H1 (cell line): ENCODE data around the gene CFAP74. TPM values are rescaled to one million over a fixed set of nuclear protein-coding genes. Genes with fewer than 3 reads are reported as not detected.

Experiments
- CTCF ChIA-PET: fragments of 300-600 bp; sonication (Branson Sonifier 250); formaldehyde crosslinking; loops from one replicate; lab custom pipeline; 2021; ENCODE audit not compliant: partially characterized antibody; lab: Charles Lee
- POLR2A ChIA-PET: fragments of 300-600 bp; sonication (Branson Sonifier 250); formaldehyde crosslinking; loops from one replicate; lab custom pipeline; 2021; ENCODE audit warnings: inconsistent platforms; ENCODE audit not compliant: partially characterized antibody; lab: Charles Lee
- DNase-seq, 2 experiments: peaks; one replicate each; pipeline versions ENCODE4 v3.0.0 to v3.0.0-alpha.2; 2010 to 2022; ENCODE audit warnings: low spot score in 2 of 2, low read depth in 1 of 2, mixed read lengths in 1 of 2
- FAIRE-seq: peaks from 2 replicates; lab custom pipeline; 2011; peaks lifted over from hg19 to GRCh38; lab: Jason Lieb, UNC
- H2AFZ ChIP-seq: 2 replicates; pipeline ENCODE4 v1.8.1; 2012; ENCODE audit warnings: low read length, inconsistent platforms
- H2AK5ac ChIP-seq: 2 replicates; pipeline ENCODE4 v1.6.1; 2013; ENCODE audit warnings: low read depth, low read length
- H2BK120ac ChIP-seq: replicated peaks from 2 replicates; pipeline ENCODE3; 2013; ENCODE audit warnings: low read depth, low read length, inconsistent platforms
- H2BK12ac ChIP-seq: 2 replicates; pipeline ENCODE4 v1.6.1; 2013; ENCODE audit warnings: low read depth, low read length
- H2BK15ac ChIP-seq: 2 replicates; pipeline ENCODE4 v1.6.1; 2013; ENCODE audit warnings: low read length
- H2BK20ac ChIP-seq: 2 replicates; pipeline ENCODE4 v1.6.1; 2013; ENCODE audit warnings: low read length
- H2BK5ac ChIP-seq: 2 replicates; pipeline ENCODE4 v1.6.1; 2013; ENCODE audit warnings: low read depth, low read length
- H3K14ac ChIP-seq: 2 replicates; pipeline ENCODE4 v1.6.1; 2013; ENCODE audit warnings: inconsistent platforms; ENCODE audit not compliant: insufficient read length
- H3K18ac ChIP-seq: 2 replicates; pipeline ENCODE4 v1.6.1; 2013; ENCODE audit warnings: low read length; ENCODE audit errors: extremely low read depth
- H3K23ac ChIP-seq: 2 replicates; pipeline ENCODE4 v1.6.1; 2013; ENCODE audit warnings: inconsistent platforms; ENCODE audit not compliant: insufficient read length
- H3K23me2 ChIP-seq: 2 replicates; pipeline ENCODE4 v1.6.1; 2013; ENCODE audit warnings: low read depth, low read length
- H3K27ac ChIP-seq: 2 replicates; pipeline ENCODE4 v1.6.1; 2011; ENCODE audit warnings: low read depth, low read length, inconsistent platforms
- H3K27me3 ChIP-seq, 4 experiments: replicated peaks in 1 of 4; 1 replicate in 1 of 4; 2 replicates in 3 of 4; pipeline versions ENCODE4 v1.6.1 to v1.8.1; 2011 to 2013; ENCODE audit warnings: low read length in 3 of 4, mild to moderate bottlenecking in 3 of 4, inconsistent platforms in 2 of 4, mixed read lengths in 2 of 4, moderate library complexity in 1 of 4; ENCODE audit not compliant: control insufficient read depth in 3 of 4, insufficient read depth in 3 of 4; ENCODE audit errors: extremely low read depth in 1 of 4
- H3K36me3 ChIP-seq, 4 experiments: 2 replicates each; pipeline versions ENCODE4 v1.6.1 to v1.8.1; 2011 to 2013; ENCODE audit warnings: mild to moderate bottlenecking in 4 of 4, low read length in 3 of 4, moderate library complexity in 2 of 4, control low read depth in 1 of 4, inconsistent platforms in 1 of 4; ENCODE audit not compliant: insufficient read depth in 4 of 4, control insufficient read depth in 2 of 4
- H3K4ac ChIP-seq: replicated peaks from 2 replicates; pipeline ENCODE3; 2013; ENCODE audit warnings: low read length, low read depth, mixed read lengths, inconsistent platforms; ENCODE audit not compliant: insufficient read length
- H3K4me1 ChIP-seq, 4 experiments: replicated peaks in 1 of 4; 1 replicate in 1 of 4; 2 replicates in 3 of 4; pipeline versions ENCODE4 v1.6.1 to v1.8.1; 2011 to 2013; ENCODE audit warnings: low read length in 3 of 4, inconsistent platforms in 2 of 4, mixed read lengths in 1 of 4; ENCODE audit not compliant: insufficient read depth in 4 of 4, control insufficient read depth in 3 of 4
- H3K4me2 ChIP-seq, 2 experiments: 2 replicates each; pipeline versions ENCODE4 v1.6.1 to v1.8.1; 2011 to 2013; ENCODE audit warnings: low read depth in 2 of 2, low read length in 2 of 2, control low read depth in 1 of 2, inconsistent platforms in 1 of 2, mild to moderate bottlenecking in 1 of 2; ENCODE audit not compliant: insufficient read depth in 1 of 2
- H3K4me3 ChIP-seq, 4 experiments: fragments of 200-600, 300-600 bp in 1 of 4; sonication (generic), shearing (Covaris generic), sonication (Bioruptor Twin) in 1 of 4; 2 replicates each; pipeline versions ENCODE4 v1.5.1 to v1.8.1; 2011 to 2016; ENCODE audit warnings: low read length in 4 of 4, low read depth in 3 of 4, control low read depth in 2 of 4, inconsistent platforms in 2 of 4, mild to moderate bottlenecking in 2 of 4, mixed read lengths in 1 of 4, moderate library complexity in 1 of 4; ENCODE audit not compliant: insufficient read depth in 2 of 4; ENCODE audit errors: extremely low read depth in 1 of 4
- H3K56ac ChIP-seq: replicated peaks from 2 replicates; pipeline ENCODE3; 2013; ENCODE audit warnings: low read depth, mild to moderate bottlenecking, mixed read lengths, low read length, inconsistent platforms; ENCODE audit not compliant: insufficient read length
- H3K79me1 ChIP-seq: 2 replicates; pipeline ENCODE4 v1.6.1; 2013; ENCODE audit warnings: low read depth, low read length, control low read depth
- H3K79me2 ChIP-seq, 2 experiments: 2 replicates each; pipeline versions ENCODE4 v1.6.1 to v1.8.1; 2012 to 2013; ENCODE audit warnings: low read length in 2 of 2, mild to moderate bottlenecking in 2 of 2, inconsistent platforms in 1 of 2; ENCODE audit not compliant: insufficient read depth in 2 of 2, control insufficient read depth in 1 of 2
- H3K9ac ChIP-seq, 4 experiments: replicated peaks in 1 of 4; 1 replicate in 1 of 4; 2 replicates in 3 of 4; pipeline versions ENCODE4 v1.6.1 to v1.8.1; 2011 to 2013; ENCODE audit warnings: low read depth in 3 of 4, low read length in 3 of 4, control low read depth in 2 of 4, mild to moderate bottlenecking in 2 of 4, moderate library complexity in 2 of 4, inconsistent platforms in 1 of 4; ENCODE audit errors: extremely low read depth in 1 of 4
- H3K9me3 ChIP-seq, 2 experiments: 2 replicates each; pipeline versions ENCODE4 v1.6.1 to v1.8.1; 2012 to 2013; ENCODE audit warnings: mild to moderate bottlenecking in 2 of 2, moderate library complexity in 2 of 2, control low read depth in 1 of 2, inconsistent platforms in 1 of 2, low read depth in 1 of 2, low read length in 1 of 2, mixed read lengths in 1 of 2; ENCODE audit not compliant: insufficient read depth in 2 of 2
- H4K20me1 ChIP-seq, 2 experiments: replicated peaks in 1 of 2; 2 replicates each; pipeline versions ENCODE3 to v1.8.1; 2011 to 2013; ENCODE audit warnings: inconsistent platforms in 2 of 2, low read length in 2 of 2, mild to moderate bottlenecking in 1 of 2; ENCODE audit not compliant: insufficient read depth in 2 of 2, control insufficient read depth in 1 of 2
- H4K5ac ChIP-seq: 2 replicates; pipeline ENCODE4 v1.6.1; 2013; ENCODE audit warnings: low read length, low read depth, mixed read lengths, inconsistent platforms; ENCODE audit not compliant: insufficient read length
- H4K8ac ChIP-seq: 2 replicates; pipeline ENCODE4 v1.8.0; 2013; ENCODE audit warnings: mild to moderate bottlenecking, moderate library complexity, low read length, inconsistent platforms; ENCODE audit not compliant: insufficient read depth; ENCODE audit errors: extremely low read depth
- H4K91ac ChIP-seq: replicated peaks from 2 replicates; pipeline ENCODE3; 2013; ENCODE audit warnings: low read length, mixed read lengths, inconsistent platforms; ENCODE audit not compliant: insufficient read length
- CBX5 ChIP-seq: fragments of 300-800, 300-1000 bp; sonication (generic); IDR thresholded peaks from 2 replicates; pipeline ENCODE4 v1.7.1; 2016; ENCODE audit warnings: antibody characterized with exemption, low read length, low read depth
- CEBPB ChIP-seq: IDR thresholded peaks from 2 replicates; pipeline ENCODE4 v1.6.1; 2012; ENCODE audit warnings: low read depth, low read length
- CHD2 ChIP-seq: IDR thresholded peaks from 2 replicates; pipeline ENCODE4 v1.6.1; 2012; ENCODE audit warnings: low read length, improper control_type of control experiment
- E2F6 ChIP-seq: IDR thresholded peaks from 2 replicates; pipeline ENCODE4 v1.6.1; 2012; ENCODE audit warnings: inconsistent platforms
- EZH2 ChIP-seq: fragments of 200-600 bp; sonication (generic); IDR thresholded peaks from 2 replicates; pipeline ENCODE4 v1.7.1; 2012; ENCODE audit warnings: low read depth, mild to moderate bottlenecking, moderate library complexity, low read length, inconsistent platforms; ENCODE audit not compliant: severe bottlenecking
- HDAC6 ChIP-seq: IDR thresholded peaks from one replicate; pipeline ENCODE4 v1.7.1; 2012; ENCODE audit warnings: low read depth, mild to moderate bottlenecking, inconsistent platforms, low read length, moderate library complexity
- KDM1A ChIP-seq: fragments of 200-600, 300-600 bp; sonication (generic); IDR thresholded peaks from 2 replicates; pipeline ENCODE4 v1.7.1; 2016; ENCODE audit warnings: mild to moderate bottlenecking, low read length, borderline replicate concordance
- KDM4A ChIP-seq: IDR thresholded peaks from one replicate; pipeline ENCODE4 v1.7.1; 2012; ENCODE audit warnings: low read depth, mild to moderate bottlenecking, moderate library complexity, low read length, inconsistent platforms; ENCODE audit not compliant: severe bottlenecking
- SP4 ChIP-seq: IDR thresholded peaks from 2 replicates; pipeline ENCODE4 v1.6.1; 2012; ENCODE audit warnings: low read length, inconsistent platforms
- TAF7 ChIP-seq: optimal IDR thresholded peaks from 2 replicates; pipeline ENCODE3; 2011; ENCODE audit warnings: low read depth, mild to moderate bottlenecking, inconsistent platforms, low read length, moderate library complexity, borderline replicate concordance
- WGBS, 2 experiments: shearing (Covaris generic) in 1 of 2; methylation state at CpG; one replicate each; pipeline versions ENCODE4 v1.1.6 to v1.1.7; 2013 to 2015; ENCODE audit warnings: low lambda C conversion rate in 2 of 2, mixed read lengths in 2 of 2, inconsistent platforms in 1 of 2, low coverage in 1 of 2, missing lambda C conversion rate in 1 of 2; ENCODE audit not compliant: insufficient replicate concordance in 2 of 2, insufficient coverage in 1 of 2, insufficient read length in 1 of 2; ENCODE audit errors: extremely low coverage in 1 of 2, missing lambda C conversion rate in 1 of 2; 5-methylcytosine and 5-hydroxymethylcytosine counted together
- polyA plus RNA-seq, 7 experiments: library from polyadenylated mRNA; depleted of rRNA in 3 of 7; stranded (reverse) in 5 of 7; unstranded in 2 of 7; fragments of >200 nt in 5 of 7; fragments of 200-250 nt in 2 of 7; gene quantifications; 1 replicate in 5 of 7; 2 replicates in 1 of 7; 4 replicates in 1 of 7; pipeline versions ENCODE4 v1.2.1 to v1.2.3, GENCODE V29; 2011 to 2013; ENCODE audit warnings: missing spikeins in 2 of 7, mixed read lengths in 2 of 7
- total RNA-seq: library from RNA; stranded (reverse); fragmentation: NEBNext Ultra II Directional; extraction: Animal tissue kit (Norgen Biotek cat#: 25700); gene quantifications from 2 replicates; pipeline ENCODE4 v1.2.1, GENCODE V29; 2021
- TF ChIP-seq, protein P1 (sequence below), 3 experiments: IDR thresholded peaks; 1 replicate in 2 of 3; 2 replicates in 1 of 3; pipeline versions ENCODE4 v1.5.1 to v1.6.1; 2011; ENCODE audit warnings: low read length in 3 of 3, mild to moderate bottlenecking in 3 of 3, inconsistent platforms in 2 of 3, low read depth in 1 of 3, moderate library complexity in 1 of 3; ENCODE audit not compliant: insufficient read depth in 1 of 3; ENCODE audit errors: control extremely low read depth in 1 of 3

Gene CFAP74
- total and polyA plus RNA-seq, 2 of the 8 experiments (the other 6 are each of a cell fraction or from before 2014, with no cell fraction given), result 0.09 to 0.20 TPM

- DNase-seq (no peak), FAIRE-seq (no peak)
- Histone ChIP-seq H2BK120ac (no peak overlapping the region), H3K79me2 (no peaks in the 10 kb centered on the region), H2BK15ac (no peak overlapping the region), H2BK12ac (0 out of 2 replicates have a peak overlapping the region, but pooled peaks have one; percentile 60), H2BK20ac (no peak overlapping the region), H4K5ac (no peak overlapping the region), H3K9ac (no peak overlapping the region), H2AFZ (no peak overlapping the region), H3K4me3 (no peak overlapping the region), H3K23me2 (no peaks in the 10 kb centered on the region), H3K4ac (no peak overlapping the region), H4K8ac (no peak overlapping the region), H3K14ac (no peak overlapping the region), H4K91ac (no peak overlapping the region), H3K56ac (no peak overlapping the region), H2AK5ac (peak overlapping the region; percentile 15; the same call in 1 of the 2 replicates), H3K27me3 (no peaks in the 10 kb centered on the region), H3K79me1 (no peaks in the 10 kb centered on the region), H3K36me3 (no peaks in the 10 kb centered on the region), H3K27ac (no peak overlapping the region), H3K4me2 (no peak overlapping the region), H3K23ac (no peak overlapping the region), H3K4me1 (peaks cover 0 to 3% (median 0%) of the 10 kb centered on the region in 4 experiments; a peak in 2 of 7 replicates), H3K18ac (no peak overlapping the region), H2BK5ac (no peak overlapping the region), H3K9me3 (no peaks in the 10 kb centered on the region), H4K20me1 (no peaks in the 10 kb centered on the region)
- CTCF ChIA-PET, result interaction anchor here (1.3 to 3.1 kb wide), 4 partner anchors 21 to 56 kb away, joined by 3 to 14 read pairs (median 7); no protein-coding TSS in a partner anchor
- POLR2A ChIA-PET, result no interaction called here
- WGBS, 2 experiments, result 92% methylated on average over 9 of the region's 9 CpGs; no CpG with 5 or more reads in 1 of the 2 experiments
- TF ChIP-seq KDM1A (no peak), E2F6 (no peak), HDAC6 (no peak), CBX5 (no peak), TAF7 (no peak), CEBPB (no peak), CHD2 (no peak), KDM4A (no peak), EZH2 (no peak), SP4 (no peak)
- TF ChIP-seq, protein P1, sequence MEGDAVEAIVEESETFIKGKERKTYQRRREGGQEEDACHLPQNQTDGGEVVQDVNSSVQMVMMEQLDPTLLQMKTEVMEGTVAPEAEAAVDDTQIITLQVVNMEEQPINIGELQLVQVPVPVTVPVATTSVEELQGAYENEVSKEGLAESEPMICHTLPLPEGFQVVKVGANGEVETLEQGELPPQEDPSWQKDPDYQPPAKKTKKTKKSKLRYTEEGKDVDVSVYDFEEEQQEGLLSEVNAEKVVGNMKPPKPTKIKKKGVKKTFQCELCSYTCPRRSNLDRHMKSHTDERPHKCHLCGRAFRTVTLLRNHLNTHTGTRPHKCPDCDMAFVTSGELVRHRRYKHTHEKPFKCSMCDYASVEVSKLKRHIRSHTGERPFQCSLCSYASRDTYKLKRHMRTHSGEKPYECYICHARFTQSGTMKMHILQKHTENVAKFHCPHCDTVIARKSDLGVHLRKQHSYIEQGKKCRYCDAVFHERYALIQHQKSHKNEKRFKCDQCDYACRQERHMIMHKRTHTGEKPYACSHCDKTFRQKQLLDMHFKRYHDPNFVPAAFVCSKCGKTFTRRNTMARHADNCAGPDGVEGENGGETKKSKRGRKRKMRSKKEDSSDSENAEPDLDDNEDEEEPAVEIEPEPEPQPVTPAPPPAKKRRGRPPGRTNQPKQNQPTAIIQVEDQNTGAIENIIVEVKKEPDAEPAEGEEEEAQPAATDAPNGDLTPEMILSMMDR (IDR thresholded peaks at IDR 0.05; ENCODE audit: control extremely low read depth in 1 of 3, insufficient read depth in 1 of 3, low read depth in 1 of 3, low read length in 3 of 3), result no peak
These were observed 13.8 kb downstream of the CFAP74 start for GRCh38 chr1:1989789-1990188.
